ENCODE data around the gene RPL37A.

Gene RPL37A

GRCh38 chr2:216545359-216545758, 46.7 kb downstream of the RPL37A start:
- in situ Hi-C loops (cut with MboI; ENCODE audit: low sequenced_read_pairs) = no loop called here

GRCh38 chr2:216546241-216546640, 47.6 kb downstream of the RPL37A start:
- in situ Hi-C loops (cut with MboI; ENCODE audit: low sequenced_read_pairs) = no loop called here

GRCh38 chr2:216546641-216547403, 48.2 kb downstream of the RPL37A start:
- in situ Hi-C loops (cut with MboI; ENCODE audit: low sequenced_read_pairs) = no loop called here

GRCh38 chr2:216548901-216549331, 50.3 kb downstream of the RPL37A start:
- in situ Hi-C loops (cut with MboI; ENCODE audit: low sequenced_read_pairs) = no loop called here

- in situ Hi-C loops (cut with MboI; ENCODE audit: low sequenced_read_pairs) = no loop called here
Observed at GRCh38 chr2:216549926-216550690, 51.5 kb downstream of the RPL37A start.

- in situ Hi-C loops (cut with MboI; ENCODE audit: low sequenced_read_pairs) = no loop called here
Observed at GRCh38 chr2:216551234-216552068, 52.8 kb downstream of the RPL37A start.

GRCh38 chr2:216553093-216553478, 54.4 kb downstream of the RPL37A start:
- in situ Hi-C loops (cut with MboI; ENCODE audit: low sequenced_read_pairs) = no loop called here

Measured in hTERT RPE-1 (cell line).